Measurements from ENCODE around the gene FOLR3.

FOLR3 gene

DNA sequence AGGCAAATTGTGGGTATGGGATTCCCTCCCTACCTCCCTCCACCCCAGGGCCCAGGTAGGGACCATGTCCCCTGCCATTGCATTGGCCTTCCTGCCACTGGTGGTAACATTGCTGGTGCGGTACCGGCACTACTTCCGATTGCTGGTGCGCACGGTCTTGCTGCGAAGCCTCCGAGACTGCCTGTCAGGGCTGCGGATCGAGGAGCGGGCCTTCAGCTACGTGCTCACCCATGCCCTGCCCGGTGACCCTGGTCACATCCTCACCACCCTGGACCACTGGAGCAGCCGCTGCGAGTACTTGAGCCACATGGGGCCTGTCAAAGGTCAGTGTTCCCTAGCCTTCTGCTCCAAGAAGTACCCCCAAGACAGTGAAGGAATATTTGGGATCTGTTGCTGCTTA, 29.6 kb upstream of the FOLR3 start, which contains the start of gene TOMT:
Gene TOMT (plus strand): TSS at position 37 of the 400 bp plus-strand sequence. CDS start 28 bp downstream, at position 65.
- no peak for ATAC-seq
- TF ChIP-seq TCF4 (CRISPR knock-in tag; IDR thresholded peaks at IDR 0.05; ENCODE audit: borderline replicate concordance), result no peak
- TF ChIP-seq ZNF565 (CRISPR knock-in tag; conservative IDR thresholded peaks at IDR 0.05; ENCODE audit: low read depth), result no peak
- TF ChIP-seq ARNTL (CRISPR knock-in tag; IDR thresholded peaks at IDR 0.05; ENCODE audit: borderline replicate concordance, low read depth), result no peak
- TF ChIP-seq ZNF70 (CRISPR knock-in tag; IDR thresholded peaks at IDR 0.05), result no peak
- no peak for TF ChIP-seq ZC3H10 (CRISPR knock-in tag; IDR thresholded peaks at IDR 0.05)
- no peak for TF ChIP-seq RARB (CRISPR knock-in tag; IDR thresholded peaks at IDR 0.05)
- TF ChIP-seq, protein P1, sequence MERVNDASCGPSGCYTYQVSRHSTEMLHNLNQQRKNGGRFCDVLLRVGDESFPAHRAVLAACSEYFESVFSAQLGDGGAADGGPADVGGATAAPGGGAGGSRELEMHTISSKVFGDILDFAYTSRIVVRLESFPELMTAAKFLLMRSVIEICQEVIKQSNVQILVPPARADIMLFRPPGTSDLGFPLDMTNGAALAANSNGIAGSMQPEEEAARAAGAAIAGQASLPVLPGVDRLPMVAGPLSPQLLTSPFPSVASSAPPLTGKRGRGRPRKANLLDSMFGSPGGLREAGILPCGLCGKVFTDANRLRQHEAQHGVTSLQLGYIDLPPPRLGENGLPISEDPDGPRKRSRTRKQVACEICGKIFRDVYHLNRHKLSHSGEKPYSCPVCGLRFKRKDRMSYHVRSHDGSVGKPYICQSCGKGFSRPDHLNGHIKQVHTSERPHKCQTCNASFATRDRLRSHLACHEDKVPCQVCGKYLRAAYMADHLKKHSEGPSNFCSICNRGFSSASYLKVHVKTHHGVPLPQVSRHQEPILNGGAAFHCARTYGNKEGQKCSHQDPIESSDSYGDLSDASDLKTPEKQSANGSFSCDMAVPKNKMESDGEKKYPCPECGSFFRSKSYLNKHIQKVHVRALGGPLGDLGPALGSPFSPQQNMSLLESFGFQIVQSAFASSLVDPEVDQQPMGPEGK (CRISPR knock-in tag; IDR thresholded peaks at IDR 0.05; ENCODE audit: borderline replicate concordance), result no peak
- TF ChIP-seq, protein P2, sequence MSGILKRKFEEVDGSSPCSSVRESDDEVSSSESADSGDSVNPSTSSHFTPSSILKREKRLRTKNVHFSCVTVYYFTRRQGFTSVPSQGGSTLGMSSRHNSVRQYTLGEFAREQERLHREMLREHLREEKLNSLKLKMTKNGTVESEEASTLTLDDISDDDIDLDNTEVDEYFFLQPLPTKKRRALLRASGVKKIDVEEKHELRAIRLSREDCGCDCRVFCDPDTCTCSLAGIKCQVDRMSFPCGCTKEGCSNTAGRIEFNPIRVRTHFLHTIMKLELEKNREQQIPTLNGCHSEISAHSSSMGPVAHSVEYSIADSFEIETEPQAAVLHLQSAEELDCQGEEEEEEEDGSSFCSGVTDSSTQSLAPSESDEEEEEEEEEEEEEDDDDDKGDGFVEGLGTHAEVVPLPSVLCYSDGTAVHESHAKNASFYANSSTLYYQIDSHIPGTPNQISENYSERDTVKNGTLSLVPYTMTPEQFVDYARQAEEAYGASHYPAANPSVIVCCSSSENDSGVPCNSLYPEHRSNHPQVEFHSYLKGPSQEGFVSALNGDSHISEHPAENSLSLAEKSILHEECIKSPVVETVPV (CRISPR knock-in tag; IDR thresholded peaks at IDR 0.05), result no peak
- no peak for TF ChIP-seq ESRRG (CRISPR knock-in tag; IDR thresholded peaks at IDR 0.05)
- TF ChIP-seq ZNF8 (CRISPR knock-in tag; IDR thresholded peaks at IDR 0.05), result no peak
- no peak for TF ChIP-seq BACH2 (CRISPR knock-in tag; IDR thresholded peaks at IDR 0.05; ENCODE audit: borderline replicate concordance)
- TF ChIP-seq, protein P3, sequence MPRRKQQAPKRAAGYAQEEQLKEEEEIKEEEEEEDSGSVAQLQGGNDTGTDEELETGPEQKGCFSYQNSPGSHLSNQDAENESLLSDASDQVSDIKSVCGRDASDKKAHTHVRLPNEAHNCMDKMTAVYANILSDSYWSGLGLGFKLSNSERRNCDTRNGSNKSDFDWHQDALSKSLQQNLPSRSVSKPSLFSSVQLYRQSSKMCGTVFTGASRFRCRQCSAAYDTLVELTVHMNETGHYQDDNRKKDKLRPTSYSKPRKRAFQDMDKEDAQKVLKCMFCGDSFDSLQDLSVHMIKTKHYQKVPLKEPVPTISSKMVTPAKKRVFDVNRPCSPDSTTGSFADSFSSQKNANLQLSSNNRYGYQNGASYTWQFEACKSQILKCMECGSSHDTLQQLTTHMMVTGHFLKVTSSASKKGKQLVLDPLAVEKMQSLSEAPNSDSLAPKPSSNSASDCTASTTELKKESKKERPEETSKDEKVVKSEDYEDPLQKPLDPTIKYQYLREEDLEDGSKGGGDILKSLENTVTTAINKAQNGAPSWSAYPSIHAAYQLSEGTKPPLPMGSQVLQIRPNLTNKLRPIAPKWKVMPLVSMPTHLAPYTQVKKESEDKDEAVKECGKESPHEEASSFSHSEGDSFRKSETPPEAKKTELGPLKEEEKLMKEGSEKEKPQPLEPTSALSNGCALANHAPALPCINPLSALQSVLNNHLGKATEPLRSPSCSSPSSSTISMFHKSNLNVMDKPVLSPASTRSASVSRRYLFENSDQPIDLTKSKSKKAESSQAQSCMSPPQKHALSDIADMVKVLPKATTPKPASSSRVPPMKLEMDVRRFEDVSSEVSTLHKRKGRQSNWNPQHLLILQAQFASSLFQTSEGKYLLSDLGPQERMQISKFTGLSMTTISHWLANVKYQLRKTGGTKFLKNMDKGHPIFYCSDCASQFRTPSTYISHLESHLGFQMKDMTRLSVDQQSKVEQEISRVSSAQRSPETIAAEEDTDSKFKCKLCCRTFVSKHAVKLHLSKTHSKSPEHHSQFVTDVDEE (CRISPR knock-in tag; IDR thresholded peaks at IDR 0.05), result no peak
- no peak for TF ChIP-seq CSDC2 (CRISPR knock-in tag; IDR thresholded peaks at IDR 0.05)
- no peak for TF ChIP-seq ZFP3 (CRISPR knock-in tag; IDR thresholded peaks at IDR 0.05)
- no peak for TF ChIP-seq PPARA (CRISPR knock-in tag; IDR thresholded peaks at IDR 0.05; ENCODE audit: borderline replicate concordance)
- TF ChIP-seq, protein P4, sequence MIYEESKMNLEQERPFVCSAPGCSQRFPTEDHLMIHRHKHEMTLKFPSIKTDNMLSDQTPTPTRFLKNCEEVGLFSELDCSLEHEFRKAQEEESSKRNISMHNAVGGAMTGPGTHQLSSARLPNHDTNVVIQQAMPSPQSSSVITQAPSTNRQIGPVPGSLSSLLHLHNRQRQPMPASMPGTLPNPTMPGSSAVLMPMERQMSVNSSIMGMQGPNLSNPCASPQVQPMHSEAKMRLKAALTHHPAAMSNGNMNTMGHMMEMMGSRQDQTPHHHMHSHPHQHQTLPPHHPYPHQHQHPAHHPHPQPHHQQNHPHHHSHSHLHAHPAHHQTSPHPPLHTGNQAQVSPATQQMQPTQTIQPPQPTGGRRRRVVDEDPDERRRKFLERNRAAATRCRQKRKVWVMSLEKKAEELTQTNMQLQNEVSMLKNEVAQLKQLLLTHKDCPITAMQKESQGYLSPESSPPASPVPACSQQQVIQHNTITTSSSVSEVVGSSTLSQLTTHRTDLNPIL (CRISPR knock-in tag; IDR thresholded peaks at IDR 0.05; ENCODE audit: low read depth), result no peak
- TF ChIP-seq SNAI2 (CRISPR knock-in tag; IDR thresholded peaks at IDR 0.05), result no peak

DNA sequence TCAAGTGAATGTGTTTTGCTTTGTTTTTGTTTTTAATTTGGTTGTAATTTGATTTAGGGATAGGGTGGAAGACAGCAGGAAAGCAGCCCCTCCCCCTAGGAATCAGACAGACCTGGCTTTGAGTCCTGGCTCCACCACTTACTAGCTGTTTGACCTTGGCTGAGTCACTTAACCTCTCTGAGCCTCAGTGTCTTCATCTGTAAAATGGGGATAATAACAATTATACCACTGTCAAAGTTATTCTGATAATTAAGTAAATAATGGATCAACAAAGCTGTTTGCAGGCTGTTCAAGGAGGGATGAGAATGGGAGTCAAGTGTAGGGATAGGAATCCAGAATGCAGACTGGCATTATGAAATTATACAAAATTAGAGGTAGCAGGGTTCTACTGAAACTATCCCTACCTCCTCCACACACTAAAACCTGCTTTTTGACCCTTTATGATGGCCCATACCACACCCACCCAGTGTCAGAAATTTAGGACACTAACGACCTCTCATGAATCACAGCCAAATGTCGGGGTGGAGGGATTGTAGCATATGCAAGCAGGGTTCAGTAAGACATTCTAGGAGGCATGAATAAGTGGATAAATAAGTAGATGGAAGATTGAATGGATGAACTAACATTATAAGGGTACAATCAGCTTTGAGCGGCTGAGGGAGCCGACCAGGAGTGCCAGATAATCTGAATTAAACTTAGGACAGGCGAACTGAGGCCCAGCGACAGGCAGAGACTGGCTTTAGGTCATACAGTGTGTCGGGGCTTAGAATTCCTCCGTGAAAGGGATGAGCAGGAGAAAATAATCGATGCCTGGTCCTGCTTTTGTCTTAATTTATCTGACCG, 24.0 kb upstream of the FOLR3 start:
- TF ChIP-seq ZFP30 (CRISPR knock-in tag; IDR thresholded peaks at IDR 0.05), result no peak
- TF ChIP-seq, protein P3 (CRISPR knock-in tag; IDR thresholded peaks at IDR 0.05), result no peak
- peak; percentile 37 for ATAC-seq
